Endothelial cell of umbilical vein (primary cell): ENCODE data around the gene SOX13. TPM values are rescaled to one million over a fixed set of nuclear protein-coding genes. Genes with fewer than 3 reads are reported as not detected.
A peak's percentile ranks its signal among the peaks of the same experiment; 100 is the strongest.

Experiments used
- BruUV-seq: library from RNA; stranded (reverse); fragments of 400-500 nt; replicated peaks from 2 replicates; lab custom pipeline; 2021; lab: Mats Ljungman, UMichigan
- CTCF ChIA-PET: fragments of 300-600, 350-600 bp; sonication (Branson Sonifier 250); formaldehyde crosslinking; loops from one replicate; lab custom pipeline; 2021; ENCODE audit warnings: antibody characterized with exemption, inconsistent platforms; lab: Charles Lee
- POLR2A ChIA-PET: fragments of 300-600, 350-600 bp; sonication (Branson Sonifier 250); formaldehyde crosslinking; loops from one replicate; lab custom pipeline; 2021; ENCODE audit warnings: antibody characterized with exemption, inconsistent platforms; lab: Charles Lee
- DNase-seq: peaks from one replicate; pipeline ENCODE4 v3.0.0-alpha.2; 2011; ENCODE audit warnings: low read depth, low spot score
- FAIRE-seq: peaks from 2 replicates; lab custom pipeline; 2011; peaks lifted over from hg19 to GRCh38; lab: Jason Lieb, UNC
- H2AFZ ChIP-seq: 2 replicates; pipeline ENCODE4 v1.6.0; 2012; ENCODE audit warnings: low read depth, low read length, control low read depth, inconsistent platforms
- H3K27ac ChIP-seq: 2 replicates; pipeline ENCODE4 v1.5.1; 2011; ENCODE audit warnings: low read depth, mild to moderate bottlenecking, control low read depth, low read length, moderate library complexity; ENCODE audit not compliant: insufficient read depth
- H3K27me3 ChIP-seq, 2 experiments: 2 replicates each; pipeline versions ENCODE4 v1.6.0 to v1.6.1; 2011; ENCODE audit warnings: low read length in 2 of 2, mixed read lengths in 1 of 2; ENCODE audit not compliant: control insufficient read depth in 2 of 2, insufficient read depth in 2 of 2
- H3K36me3 ChIP-seq, 2 experiments: 2 replicates in 1 of 2; 3 replicates in 1 of 2; pipeline ENCODE4 v1.5.1; 2011; ENCODE audit warnings: low read length in 2 of 2, mild to moderate bottlenecking in 1 of 2, moderate library complexity in 1 of 2; ENCODE audit not compliant: control insufficient read depth in 2 of 2, insufficient read depth in 2 of 2; ENCODE audit errors: extremely low read depth in 1 of 2
- H3K4me1 ChIP-seq: 3 replicates; pipeline ENCODE4 v1.5.1; 2011; ENCODE audit warnings: mild to moderate bottlenecking, low read length; ENCODE audit not compliant: control insufficient read depth, insufficient read depth; ENCODE audit errors: extremely low read depth
- H3K4me2 ChIP-seq: 2 replicates; pipeline ENCODE4 v1.6.1; 2011; ENCODE audit warnings: low read length, control low read depth, mixed read lengths; ENCODE audit not compliant: insufficient read depth
- H3K4me3 ChIP-seq, 3 experiments: fragments of 200-600 bp in 1 of 3; sonication (generic), shearing (Covaris generic) in 1 of 3; replicated peaks in 1 of 3; 2 replicates each; pipeline ENCODE4 v1.5.1; 2011 to 2016; ENCODE audit warnings: control low read depth in 3 of 3, low read length in 3 of 3, mild to moderate bottlenecking in 2 of 3, inconsistent platforms in 1 of 3, low read depth in 1 of 3, moderate library complexity in 1 of 3; ENCODE audit not compliant: insufficient read depth in 1 of 3
- H3K79me2 ChIP-seq: 2 replicates; pipeline ENCODE4 v1.6.0; 2012; ENCODE audit warnings: low read length, inconsistent platforms; ENCODE audit not compliant: control insufficient read depth, insufficient read depth
- H3K9ac ChIP-seq: replicated peaks from 2 replicates; pipeline ENCODE3; 2011; ENCODE audit warnings: low read length, control low read depth; ENCODE audit not compliant: insufficient read depth; ENCODE audit errors: extremely low read depth
- H3K9me1 ChIP-seq: replicated peaks from 3 replicates; pipeline ENCODE4 v1.6.0; 2011; ENCODE audit warnings: mild to moderate bottlenecking, low read length; ENCODE audit not compliant: control insufficient read depth, insufficient read depth; ENCODE audit errors: extremely low read depth
- H3K9me3 ChIP-seq: replicated peaks from 2 replicates; pipeline ENCODE4 v1.5.1; 2012; ENCODE audit warnings: low read length, inconsistent platforms; ENCODE audit not compliant: control insufficient read depth, insufficient read depth
- H4K20me1 ChIP-seq: replicated peaks from 2 replicates; pipeline ENCODE3; 2011; ENCODE audit warnings: mild to moderate bottlenecking, low read length; ENCODE audit not compliant: control insufficient read depth, insufficient read depth; ENCODE audit errors: extremely low read depth
- EZH2 ChIP-seq: IDR thresholded peaks from 2 replicates; pipeline ENCODE4 v1.6.1; 2012; ENCODE audit warnings: borderline replicate concordance, low read depth, mild to moderate bottlenecking, moderate library complexity, low read length, inconsistent platforms; ENCODE audit not compliant: severe bottlenecking
- GATA2 ChIP-seq: IDR thresholded peaks from 2 replicates; pipeline ENCODE4 v1.7.0; 2011; ENCODE audit warnings: low read depth, mild to moderate bottlenecking, moderate library complexity, mixed read lengths, low read length; ENCODE audit not compliant: insufficient read length, insufficient read depth
- JUN ChIP-seq: IDR thresholded peaks from 2 replicates; pipeline ENCODE4 v1.6.1; 2011; ENCODE audit warnings: borderline replicate concordance, low read depth; ENCODE audit not compliant: insufficient read length, insufficient read depth
- POLR2A ChIP-seq: IDR thresholded peaks from 2 replicates; pipeline ENCODE4 v1.6.1; 2012; ENCODE audit warnings: low read depth, mild to moderate bottlenecking, control low read depth, low read length
- POLR2AphosphoS5 ChIP-seq: IDR thresholded peaks from 2 replicates; pipeline ENCODE4 v1.6.1; 2012; ENCODE audit warnings: low read depth, mild to moderate bottlenecking, control low read depth, low read length, moderate library complexity; ENCODE audit not compliant: insufficient read depth
- dilution Hi-C: fragments of 300-500 bp; cut with MboI; formaldehyde crosslinking; loops from one replicate; pipeline ENCODE4 v1.15.0; 2019; ENCODE audit warnings: low sequenced_read_pairs; ENCODE audit not compliant: extremely low pct_ligation_motif_present
- intact Hi-C: fragments of 100-400 bp; cut with micrococcal nuclease; formaldehyde crosslinking; loops from one replicate; pipeline ENCODE4 v1.10.0; 2022
- polyA plus RNA-seq, 4 experiments: library from polyadenylated mRNA; depleted of rRNA in 3 of 4; stranded (reverse) in 3 of 4; unstranded in 1 of 4; fragments of >200 nt; gene quantifications; 2 replicates each; pipeline versions ENCODE4 v1.2.1 to v1.2.3, GENCODE V29; 2011 to 2012; ENCODE audit warnings: missing spikeins in 1 of 4
- total RNA-seq: library from RNA; stranded (reverse); gene quantifications from 2 replicates; pipeline ENCODE4 v1.2.3, GENCODE V29; 2021
- TF ChIP-seq, protein P1 (sequence below), 2 donors: IDR thresholded peaks; 1 replicate in 1 of 2; 2 replicates in 1 of 2; pipeline ENCODE4 v1.5.1; 2011; ENCODE audit warnings: low read length in 2 of 2, mild to moderate bottlenecking in 2 of 2, moderate library complexity in 2 of 2, control low read depth in 1 of 2, inconsistent platforms in 1 of 2, low read depth in 1 of 2; ENCODE audit not compliant: insufficient read depth in 1 of 2; ENCODE audit errors: extremely low read depth in 1 of 2
- TF ChIP-seq, protein P2 (sequence below): IDR thresholded peaks from 2 replicates; pipeline ENCODE4 v1.6.1; 2011; ENCODE audit not compliant: insufficient read depth, insufficient read length

Gene SOX13
- total and polyA plus RNA-seq, 2 donors (not counting 3 experiments of a cell fraction or from before 2014, with no cell fraction given), result 40.8 to 57.7 TPM

DNA sequence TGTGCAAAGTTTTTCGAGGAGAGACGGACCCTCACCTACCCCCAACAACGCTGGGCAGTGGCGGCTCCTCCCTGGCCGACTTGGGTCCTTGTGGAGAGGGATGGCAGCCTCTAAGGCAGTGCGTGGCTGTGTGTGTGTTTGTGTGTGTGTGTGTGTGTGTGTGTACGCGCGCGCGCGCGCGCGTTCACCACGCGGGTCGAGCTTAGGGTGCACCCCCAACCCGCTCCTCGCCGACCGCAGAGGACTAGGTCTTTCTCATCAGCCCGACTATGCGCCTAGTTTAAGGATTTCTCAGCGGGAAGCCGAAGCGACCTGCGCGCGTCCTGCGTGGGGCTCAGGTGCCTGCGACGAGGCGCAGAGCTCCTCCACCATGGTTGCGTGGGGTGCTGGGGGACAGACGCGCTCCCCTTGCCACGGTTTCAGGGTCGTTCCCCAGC, 940 bp downstream of the SOX13 start:
- dilution Hi-C loops (no loop called here), intact Hi-C loops (loop anchor here (1.0 to 5.0 kb wide), 8 partner anchors 14 to 447 kb away; partner anchors contain the start of gene ATP2B4)
- Histone ChIP-seq H3K9me3 (no peaks in the 10 kb centered on the region), H3K27me3 (no peaks in the 10 kb centered on the region), H3K9ac (peak overlapping the region; percentile 71), H3K9me1 (no peaks in the 10 kb centered on the region), H3K27ac (peak overlapping the region; percentile 27), H4K20me1 (no peaks in the 10 kb centered on the region), H3K4me2 (peak overlapping the region; percentile 74), H3K79me2 (peaks cover 32% of the 10 kb centered on the region), H3K4me1 (peaks cover 21% of the 10 kb centered on the region), H2AFZ (peak overlapping the region; percentile 52), H3K4me3 (peak overlapping the region; percentile 42 to 73 (median 66)), H3K36me3 (no peaks in the 10 kb centered on the region)
- BruUV-seq, result no TSS peak
- POLR2A ChIA-PET, result interaction anchor here (0.6 to 0.9 kb wide), 2 partner anchors 203 to 215 kb away, joined by 3 to 6 read pairs; no protein-coding TSS in a partner anchor
- FAIRE-seq (no peak), DNase-seq (no peak)
- CTCF ChIA-PET, result interaction anchor here (1.0 to 7.2 kb wide), 9 partner anchors 9 to 203 kb away, joined by 3 to 83 read pairs (median 5); no protein-coding TSS in a partner anchor
- TF ChIP-seq GATA2, result no peak
- TF ChIP-seq POLR2A, result no peak
- TF ChIP-seq, protein P1, sequence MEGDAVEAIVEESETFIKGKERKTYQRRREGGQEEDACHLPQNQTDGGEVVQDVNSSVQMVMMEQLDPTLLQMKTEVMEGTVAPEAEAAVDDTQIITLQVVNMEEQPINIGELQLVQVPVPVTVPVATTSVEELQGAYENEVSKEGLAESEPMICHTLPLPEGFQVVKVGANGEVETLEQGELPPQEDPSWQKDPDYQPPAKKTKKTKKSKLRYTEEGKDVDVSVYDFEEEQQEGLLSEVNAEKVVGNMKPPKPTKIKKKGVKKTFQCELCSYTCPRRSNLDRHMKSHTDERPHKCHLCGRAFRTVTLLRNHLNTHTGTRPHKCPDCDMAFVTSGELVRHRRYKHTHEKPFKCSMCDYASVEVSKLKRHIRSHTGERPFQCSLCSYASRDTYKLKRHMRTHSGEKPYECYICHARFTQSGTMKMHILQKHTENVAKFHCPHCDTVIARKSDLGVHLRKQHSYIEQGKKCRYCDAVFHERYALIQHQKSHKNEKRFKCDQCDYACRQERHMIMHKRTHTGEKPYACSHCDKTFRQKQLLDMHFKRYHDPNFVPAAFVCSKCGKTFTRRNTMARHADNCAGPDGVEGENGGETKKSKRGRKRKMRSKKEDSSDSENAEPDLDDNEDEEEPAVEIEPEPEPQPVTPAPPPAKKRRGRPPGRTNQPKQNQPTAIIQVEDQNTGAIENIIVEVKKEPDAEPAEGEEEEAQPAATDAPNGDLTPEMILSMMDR (IDR thresholded peaks at IDR 0.05; ENCODE audit: extremely low read depth in 1 of 2, insufficient read depth in 1 of 2, low read depth in 1 of 2, low read length in 2 of 2), result no peak
- no peak for TF ChIP-seq EZH2
- no peak for TF ChIP-seq JUN
- TF ChIP-seq, protein P2, sequence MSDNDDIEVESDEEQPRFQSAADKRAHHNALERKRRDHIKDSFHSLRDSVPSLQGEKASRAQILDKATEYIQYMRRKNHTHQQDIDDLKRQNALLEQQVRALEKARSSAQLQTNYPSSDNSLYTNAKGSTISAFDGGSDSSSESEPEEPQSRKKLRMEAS, result no peak
- no peak for TF ChIP-seq POLR2AphosphoS5
